A204.1 (cell line): ENCODE data around the gene C18orf32.
"Not testable (repeated sequence)": the region's sequence is repeated elsewhere in the genome, so short reads cannot be mapped to it uniquely, and the experiment has no call there.

Experiments
- FAIRE-seq: peaks from 2 replicates; lab custom pipeline; 2012; peaks lifted over from hg19 to GRCh38; lab: Jason Lieb, UNC

Gene C18orf32

GRCh38 chr18:49500201-49500921, 13.3 kb upstream of the C18orf32 start:
- FAIRE-seq: no peak

GRCh38 chr18:49499046-49499637, 12.1 kb upstream of the C18orf32 start:
- FAIRE-seq: no peak

- FAIRE-seq: no peak
These were observed 8.4 kb upstream of the C18orf32 start for GRCh38 chr18:49495480-49495879.

- FAIRE-seq: no peak
These were observed 8.0 kb upstream of the C18orf32 start for GRCh38 chr18:49495076-49495475.

GRCh38 chr18:49494660-49495059, 7.6 kb upstream of the C18orf32 start:
- no peak for FAIRE-seq

- no peak for FAIRE-seq
These were observed 5.6 kb upstream of the C18orf32 start for GRCh38 chr18:49492694-49493033.

GRCh38 chr18:49491857-49492693, 5.0 kb upstream of the C18orf32 start, which contains the start of gene RPL17:
RPL17 (minus strand) TSS chr18:49492465.
- peak; percentile 98 for FAIRE-seq

GRCh38 chr18:49491534-49491856, 4.5 kb upstream of the C18orf32 start:
- FAIRE-seq: no peak

- FAIRE-seq: no peak
These were observed 3.3 kb upstream of the C18orf32 start for GRCh38 chr18:49490246-49490762.

- FAIRE-seq: no peak
These were observed 777 bp upstream of the C18orf32 start for GRCh38 chr18:49487711-49488310.

- no peak for FAIRE-seq
These were observed 455 bp downstream of the C18orf32 start for GRCh38 chr18:49486606-49486952.

GRCh38 chr18:49486134-49486533, 900 bp downstream of the C18orf32 start:
- no peak for FAIRE-seq

GRCh38 chr18:49483198-49483597, 3.8 kb downstream of the C18orf32 start:
- FAIRE-seq: no peak

- FAIRE-seq: no peak
These were observed 5.1 kb downstream of the C18orf32 start for GRCh38 chr18:49481907-49482306.

- no peak for FAIRE-seq
These were observed 5.7 kb downstream of the C18orf32 start for GRCh38 chr18:49481317-49481716.

- no peak for FAIRE-seq
These were observed 7.5 kb downstream of the C18orf32 start for GRCh38 chr18:49479381-49480137.

- FAIRE-seq: no peak
These were observed 10.2 kb downstream of the C18orf32 start for GRCh38 chr18:49476664-49477411.

GRCh38 chr18:49474935-49475334, 12.1 kb downstream of the C18orf32 start:
- FAIRE-seq: not testable (repeated sequence)

GRCh38 chr18:49473721-49474120, 13.3 kb downstream of the C18orf32 start:
- FAIRE-seq: no peak

- FAIRE-seq: no peak
These were observed 14.6 kb downstream of the C18orf32 start for GRCh38 chr18:49472459-49472858.

- no peak for FAIRE-seq
These were observed 15.5 kb downstream of the C18orf32 start for GRCh38 chr18:49471532-49471931.
